Subcutaneous adipose tissue (tissue), 4 donors: ENCODE results near the gene SF3A1. TPM values are rescaled to one million over a fixed set of nuclear protein-coding genes. Genes with fewer than 3 reads are reported as not detected.

ENCODE experiments used
- total RNA-seq, 4 donors: library from RNA; depleted of rRNA; stranded (reverse); fragments of >200 nt; gene quantifications; one replicate each; pipeline ENCODE4 v1.1.0, GENCODE V29; 2016
- TF ChIP-seq, protein P1 (sequence below): fragments of 450-650 bp; IDR thresholded peaks from one replicate; pipeline ENCODE4 v1.5.1; 2016; ENCODE audit warnings: low read depth, mild to moderate bottlenecking, control low read depth, antibody characterized with exemption, moderate library complexity

Gene SF3A1
- total RNA-seq, 4 donors from 2014 or later, result 51.8 to 81.0 (median 67.4) TPM

GRCh38 chr22:30390974-30391691, 34.4 kb upstream of the SF3A1 start:
- TF ChIP-seq, protein P1, sequence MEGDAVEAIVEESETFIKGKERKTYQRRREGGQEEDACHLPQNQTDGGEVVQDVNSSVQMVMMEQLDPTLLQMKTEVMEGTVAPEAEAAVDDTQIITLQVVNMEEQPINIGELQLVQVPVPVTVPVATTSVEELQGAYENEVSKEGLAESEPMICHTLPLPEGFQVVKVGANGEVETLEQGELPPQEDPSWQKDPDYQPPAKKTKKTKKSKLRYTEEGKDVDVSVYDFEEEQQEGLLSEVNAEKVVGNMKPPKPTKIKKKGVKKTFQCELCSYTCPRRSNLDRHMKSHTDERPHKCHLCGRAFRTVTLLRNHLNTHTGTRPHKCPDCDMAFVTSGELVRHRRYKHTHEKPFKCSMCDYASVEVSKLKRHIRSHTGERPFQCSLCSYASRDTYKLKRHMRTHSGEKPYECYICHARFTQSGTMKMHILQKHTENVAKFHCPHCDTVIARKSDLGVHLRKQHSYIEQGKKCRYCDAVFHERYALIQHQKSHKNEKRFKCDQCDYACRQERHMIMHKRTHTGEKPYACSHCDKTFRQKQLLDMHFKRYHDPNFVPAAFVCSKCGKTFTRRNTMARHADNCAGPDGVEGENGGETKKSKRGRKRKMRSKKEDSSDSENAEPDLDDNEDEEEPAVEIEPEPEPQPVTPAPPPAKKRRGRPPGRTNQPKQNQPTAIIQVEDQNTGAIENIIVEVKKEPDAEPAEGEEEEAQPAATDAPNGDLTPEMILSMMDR, result no peak

DNA sequence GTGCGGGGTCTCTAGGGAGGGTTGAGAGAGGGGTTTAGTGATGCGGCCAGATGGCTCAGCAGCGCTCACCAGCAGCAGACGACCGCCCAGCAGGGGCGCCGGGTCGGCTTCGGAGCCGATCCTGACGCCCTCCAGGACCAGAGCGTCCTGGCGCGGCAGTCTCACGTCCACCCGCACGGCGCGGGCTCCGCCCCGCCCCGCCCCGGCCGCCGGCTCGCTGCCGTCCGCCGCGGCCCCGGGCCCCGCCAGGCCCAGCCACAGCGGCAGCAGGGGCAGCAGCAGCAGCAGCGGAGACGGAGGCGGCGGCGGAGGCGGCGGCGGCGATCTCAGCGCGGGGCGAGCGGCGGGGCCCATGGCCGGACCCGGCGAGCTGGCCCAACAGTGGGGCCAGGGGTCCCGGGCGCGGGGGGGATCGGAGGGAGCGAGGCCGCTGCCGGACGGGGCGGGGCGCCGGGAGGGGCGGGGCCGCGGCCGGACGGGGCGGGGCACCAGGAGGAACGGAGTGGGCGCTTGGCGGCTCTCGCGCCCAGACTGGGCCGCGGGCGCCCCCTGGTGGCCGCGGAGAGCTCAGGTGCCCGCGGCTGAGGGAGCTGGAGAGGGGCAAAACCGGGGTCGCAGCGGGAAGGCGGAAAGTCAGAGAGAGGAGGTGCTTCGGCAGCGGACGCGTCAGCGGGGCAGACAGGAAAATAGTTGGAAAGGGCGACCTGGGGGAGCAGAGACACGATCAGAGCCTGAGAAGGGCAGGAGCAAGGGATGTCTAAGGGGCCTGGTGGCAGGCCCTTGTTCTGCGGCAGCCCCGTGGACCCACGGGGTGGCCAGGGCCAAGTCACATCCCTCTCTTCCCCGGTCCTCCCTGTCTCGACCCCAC, 30.5 kb upstream of the SF3A1 start, which contains the start of gene RNF215:
Gene RNF215 (minus strand): TSS at position 452 of the 868 bp plus-strand sequence. CDS start 98 bp downstream, at position 354.
- TF ChIP-seq, protein P1, result no peak

DNA sequence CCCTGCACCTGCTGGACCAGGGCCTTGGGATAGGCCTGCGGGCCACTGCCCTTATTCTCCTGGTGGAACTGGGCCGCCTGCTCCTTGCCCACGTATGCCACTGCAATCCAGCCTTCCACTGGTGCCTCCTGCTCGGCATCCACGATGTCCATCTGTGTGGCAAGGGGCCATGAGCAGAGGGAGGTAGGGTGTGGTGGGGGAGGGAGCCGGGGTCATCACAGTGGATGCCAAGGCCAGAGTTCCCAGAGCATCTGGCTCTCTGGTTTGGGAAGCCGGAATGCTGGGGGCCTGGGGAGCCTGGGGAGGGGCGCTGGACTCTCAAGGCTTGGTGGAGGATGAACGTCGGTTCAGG, 29.9 kb upstream of the SF3A1 start:
- TF ChIP-seq, protein P1, result no peak

- TF ChIP-seq, protein P1, result no peak
Measured at GRCh38 chr22:30385942-30386341, 29.2 kb upstream of the SF3A1 start.

DNA sequence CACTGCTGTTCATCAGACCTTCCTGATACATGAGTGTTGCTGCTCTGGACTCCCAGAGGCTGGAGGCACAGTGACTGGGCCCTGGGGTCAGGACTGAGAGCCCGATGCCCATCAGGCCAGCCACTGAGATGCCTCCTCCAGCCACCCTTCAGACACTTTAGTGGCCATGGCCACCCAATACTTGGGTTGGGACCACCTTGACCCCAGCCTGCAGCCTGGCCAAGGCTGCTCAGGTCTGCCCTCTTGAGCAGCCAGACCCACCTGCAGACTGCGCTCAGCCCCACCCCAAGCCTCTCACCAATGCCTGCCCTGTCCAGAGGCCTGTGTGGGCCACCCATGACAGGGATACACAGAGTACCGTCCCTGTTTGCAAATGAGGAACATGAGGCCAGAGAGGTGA, 26.4 kb upstream of the SF3A1 start:
- TF ChIP-seq, protein P1, result no peak

DNA sequence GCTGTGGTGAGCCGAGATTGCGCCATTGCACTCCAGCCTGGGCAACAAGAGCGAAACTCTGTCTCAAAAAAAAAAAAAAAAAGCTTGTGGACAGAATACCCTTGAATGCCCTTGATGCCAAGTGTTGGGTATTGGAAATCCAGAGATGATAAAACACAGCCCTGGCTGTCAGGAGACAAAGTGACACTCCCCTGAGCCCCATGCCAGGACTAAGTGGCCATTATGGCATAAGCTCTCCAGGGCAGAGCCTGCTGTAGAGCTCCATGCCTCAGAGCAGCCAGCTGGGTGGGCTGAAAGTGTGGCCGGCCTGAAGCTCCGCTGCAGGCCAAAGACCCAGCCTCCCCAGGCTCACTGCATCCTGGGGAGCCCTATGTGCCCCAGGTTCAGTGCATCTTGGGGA, 25.6 kb upstream of the SF3A1 start:
- TF ChIP-seq, protein P1, result no peak

- TF ChIP-seq, protein P1, result no peak
Measured at GRCh38 chr22:30381264-30381663, 24.6 kb upstream of the SF3A1 start.
